Lower leg skin (tissue), 4 donors: ENCODE data around the gene ARL14. TPM values are rescaled to one million over a fixed set of nuclear protein-coding genes. Genes with fewer than 3 reads are reported as not detected.

Source experiments
- DNase-seq, 2 donors: peaks; one replicate each; pipeline ENCODE4 v3.0.0-alpha.2; 2019; ENCODE audit warnings: low spot score in 2 of 2
- H3K4me3 ChIP-seq: fragments of 200-600 bp; sonication (generic); 2 replicates; pipeline ENCODE4 v1.5.1; 2017; ENCODE audit warnings: mild to moderate bottlenecking, low read depth; ENCODE audit not compliant: poor library complexity, severe bottlenecking
- CTCF ChIP-seq, 3 donors: fragments of 450-650 bp; IDR thresholded peaks; one replicate each; pipeline ENCODE4 v1.5.1; 2016; ENCODE audit warnings: antibody characterized with exemption in 3 of 3, mild to moderate bottlenecking in 3 of 3, moderate library complexity in 2 of 3
- POLR2A ChIP-seq, 2 donors: fragments of 450-650 bp; IDR thresholded peaks; one replicate each; pipeline ENCODE4 v1.6.1; 2016 to 2017; ENCODE audit warnings: antibody characterized with exemption in 2 of 2, mild to moderate bottlenecking in 1 of 2, moderate library complexity in 1 of 2
- WGBS, 2 donors: methylation state at CpG; one replicate each; pipeline ENCODE4 v1.1.5; 2018; 5-methylcytosine and 5-hydroxymethylcytosine counted together
- intact Hi-C: fragments of 100-400 bp; cut with DNase I; formaldehyde crosslinking; loops from one replicate; pipeline ENCODE4 v1.15.0; 2023; ENCODE audit warnings: low total_unique reads
- total RNA-seq, 4 donors: library from RNA; depleted of rRNA; stranded (reverse); fragments of >200 nt; gene quantifications; one replicate each; pipeline ENCODE4 v1.1.0, GENCODE V29; 2016

ARL14 gene
- under 1 TPM in 1 of 4 donors, not detected in 3; 0.49 TPM for total RNA-seq

DNA sequence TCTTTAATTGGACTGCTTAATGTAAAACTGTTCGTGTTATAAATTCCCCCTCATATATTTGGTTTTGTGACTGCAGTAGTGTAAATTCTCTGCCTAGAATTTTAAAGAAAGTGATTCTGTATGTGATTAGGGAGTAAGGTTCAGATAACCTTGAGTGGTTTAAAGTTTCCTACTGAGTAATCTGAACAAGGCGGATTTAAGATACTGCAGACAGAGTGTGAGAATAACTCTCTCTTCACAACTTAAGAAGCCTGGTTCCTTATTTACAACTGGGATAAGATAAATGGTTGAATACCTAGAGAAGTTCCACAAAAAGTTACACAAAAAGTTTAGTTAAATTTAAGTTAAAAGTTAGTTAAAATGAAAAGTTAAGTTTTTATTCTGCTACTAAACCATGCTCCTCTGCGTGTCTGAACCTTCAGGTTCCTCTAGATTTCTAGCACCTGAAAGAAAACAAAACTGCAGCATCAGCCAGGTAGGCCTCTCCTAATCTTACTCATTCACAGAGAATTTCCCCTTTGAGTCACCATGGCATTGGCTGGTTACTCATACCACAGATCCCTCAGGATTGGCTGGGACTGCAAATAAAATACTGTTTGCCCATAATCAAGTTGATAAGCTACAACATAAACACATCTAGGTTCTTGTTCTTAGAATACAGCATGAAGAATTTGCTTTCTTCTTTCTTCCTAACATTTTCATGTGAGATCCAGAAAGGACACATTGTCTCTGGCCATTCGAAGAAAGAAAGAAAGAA lies at the start of gene ARL14:
Gene ARL14 (plus strand): TSS at position 614 of the 757 bp plus-strand sequence. CDS start 187 bp downstream, outside the sequence.
- TF ChIP-seq POLR2A (IDR thresholded peaks at IDR 0.05) (no peak), CTCF (IDR thresholded peaks at IDR 0.05) (no peak)
- no peak for DNase-seq
- H3K4me3 ChIP-seq: no peak within 1 kb of the TSS
- 73 to 80% methylated on average over 4 of the region's 4 CpGs for WGBS, 2 donors
- intact Hi-C loops: no loop called here

DNA sequence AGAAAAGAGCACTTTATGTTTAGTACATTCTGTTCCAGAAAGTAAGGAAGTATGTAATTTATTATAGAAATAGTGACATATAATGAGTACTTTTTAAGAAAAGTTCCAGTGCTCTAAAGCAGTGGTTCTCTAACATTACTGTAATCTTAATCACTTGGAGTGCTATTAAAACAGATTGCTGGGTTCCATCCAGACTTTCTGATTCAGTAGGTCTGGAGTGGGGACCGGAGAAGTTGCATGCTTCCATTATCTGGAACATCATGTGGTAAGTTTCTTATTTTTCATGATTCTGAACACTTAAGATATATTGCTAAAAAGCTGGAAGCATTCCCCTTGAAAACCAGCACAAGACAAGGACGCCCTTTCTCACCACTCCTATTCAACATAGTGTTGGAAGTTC lies 47.5 kb upstream of the ARL14 start:
- intact Hi-C loops: no loop called here
- H3K4me3 ChIP-seq: no peak overlapping the region
- TF ChIP-seq CTCF (IDR thresholded peaks at IDR 0.05): no peak
- no peak for TF ChIP-seq POLR2A (IDR thresholded peaks at IDR 0.05)
- WGBS, 2 donors: 76 to 87% methylated on average over 2 of the region's 2 CpGs
- DNase-seq: no peak

GRCh38 chr3:160633361-160634083 lies 43.4 kb upstream of the ARL14 start:
- no peak overlapping the region for H3K4me3 ChIP-seq
- DNase-seq: no peak
- intact Hi-C loops: no loop called here
- WGBS, 2 donors: 72 to 74% methylated on average over 4 of the region's 4 CpGs
- TF ChIP-seq POLR2A (IDR thresholded peaks at IDR 0.05) (no peak), CTCF (IDR thresholded peaks at IDR 0.05) (no peak)

- H3K4me3 ChIP-seq: no peak overlapping the region
- no peak for TF ChIP-seq CTCF (IDR thresholded peaks at IDR 0.05)
- no peak for TF ChIP-seq POLR2A (IDR thresholded peaks at IDR 0.05)
- intact Hi-C loops: loop anchor here (5.0 kb wide), 1 partner anchor 1467 kb away; no protein-coding TSS in a partner anchor
- DNase-seq: no peak
Measured at GRCh38 chr3:160635213-160635612, 41.7 kb upstream of the ARL14 start.

GRCh38 chr3:160637086-160637485 lies 39.9 kb upstream of the ARL14 start:
- TF ChIP-seq CTCF (IDR thresholded peaks at IDR 0.05): no peak
- TF ChIP-seq POLR2A (IDR thresholded peaks at IDR 0.05): no peak
- WGBS, 2 donors: 84 to 86% methylated on average over 2 of the region's 2 CpGs
- no peak overlapping the region for H3K4me3 ChIP-seq
- intact Hi-C loops: loop anchor here (5.0 kb wide), 1 partner anchor 1465 kb away; no protein-coding TSS in a partner anchor
- DNase-seq: no peak
